NCI-H1930 (cell line): Measurements from ENCODE around the gene BCAS3.

Source experiments
- DNase-seq, 2 experiments: peaks; one replicate each; lab custom pipeline; 2025; lab: John Stamatoyannopoulos, UW

Gene BCAS3

GRCh38 chr17:61065263-61065773 is 387.7 kb downstream of the BCAS3 start:
- DNase-seq, result no peak

GRCh38 chr17:61066062-61066461 is 388.4 kb downstream of the BCAS3 start:
- DNase-seq, result no peak

- DNase-seq, result no peak
Measured at GRCh38 chr17:61070649-61071048, 393.0 kb downstream of the BCAS3 start.

- DNase-seq, result no peak
Measured at GRCh38 chr17:61072648-61073047, 395.0 kb downstream of the BCAS3 start.

GRCh38 chr17:61073131-61073530 is 395.5 kb downstream of the BCAS3 start:
- no peak for DNase-seq

GRCh38 chr17:61073799-61074513 is 396.3 kb downstream of the BCAS3 start:
- DNase-seq, result no peak

- peak; percentile 26 to 35 for DNase-seq
Measured at GRCh38 chr17:61075988-61076387, 398.3 kb downstream of the BCAS3 start.

GRCh38 chr17:61076621-61077031 is 399.0 kb downstream of the BCAS3 start:
- DNase-seq, result peak; percentile 15 to 67

GRCh38 chr17:61081959-61082358 is 404.3 kb downstream of the BCAS3 start:
- DNase-seq, result no peak

GRCh38 chr17:61084260-61084659 is 406.6 kb downstream of the BCAS3 start:
- no peak for DNase-seq

- no peak for DNase-seq
Measured at GRCh38 chr17:61087024-61087423, 409.4 kb downstream of the BCAS3 start.

- no peak for DNase-seq
Measured at GRCh38 chr17:61088556-61088955, 410.9 kb downstream of the BCAS3 start.

- DNase-seq, result no peak
Measured at GRCh38 chr17:61091096-61091495, 413.4 kb downstream of the BCAS3 start.

GRCh38 chr17:61097781-61098180 is 420.1 kb downstream of the BCAS3 start:
- DNase-seq, result no peak

GRCh38 chr17:61106354-61106753 is 428.7 kb downstream of the BCAS3 start:
- DNase-seq, result no peak

- DNase-seq, result no peak
Measured at GRCh38 chr17:61116577-61116976, 438.9 kb downstream of the BCAS3 start.

GRCh38 chr17:61117983-61118382 is 440.3 kb downstream of the BCAS3 start:
- DNase-seq, result no peak

GRCh38 chr17:61118871-61119270 is 441.2 kb downstream of the BCAS3 start:
- no peak for DNase-seq

- no peak for DNase-seq
Measured at GRCh38 chr17:61122326-61122913, 444.8 kb downstream of the BCAS3 start.

GRCh38 chr17:61124562-61124961 is 446.9 kb downstream of the BCAS3 start:
- DNase-seq, result no peak

- DNase-seq, result no peak
Measured at GRCh38 chr17:61126473-61127249, 449.0 kb downstream of the BCAS3 start.

GRCh38 chr17:61127960-61128359 is 450.3 kb downstream of the BCAS3 start:
- DNase-seq, result no peak

GRCh38 chr17:61128661-61129115 is 451.0 kb downstream of the BCAS3 start:
- no peak for DNase-seq
